Subcutaneous adipose tissue (tissue), 4 donors: Measurements from ENCODE around the gene ADIRF. TPM values are rescaled to one million over a fixed set of nuclear protein-coding genes. Genes with fewer than 3 reads are reported as not detected.
"Not testable (repeated sequence)": the region's sequence is repeated elsewhere in the genome, so short reads cannot be mapped to it uniquely, and the experiment has no call there.

Experiments
- small RNA-seq: library from RNA; depleted of rRNA; stranded (forward); fragments of <200 nt; gene quantifications from one replicate; pipeline ENCODE3, GENCODE V24; 2016
- total RNA-seq, 4 donors: library from RNA; depleted of rRNA; stranded (reverse); fragments of >200 nt; gene quantifications; one replicate each; pipeline ENCODE4 v1.1.0, GENCODE V29; 2016
- TF ChIP-seq, protein P1 (sequence below): fragments of 450-650 bp; IDR thresholded peaks from one replicate; pipeline ENCODE4 v1.5.1; 2016; ENCODE audit warnings: low read depth, mild to moderate bottlenecking, control low read depth, antibody characterized with exemption, moderate library complexity

Gene ADIRF
- total RNA-seq, 4 donors from 2014 or later, result 826 to 2,196 (median 1,516) TPM

DNA sequence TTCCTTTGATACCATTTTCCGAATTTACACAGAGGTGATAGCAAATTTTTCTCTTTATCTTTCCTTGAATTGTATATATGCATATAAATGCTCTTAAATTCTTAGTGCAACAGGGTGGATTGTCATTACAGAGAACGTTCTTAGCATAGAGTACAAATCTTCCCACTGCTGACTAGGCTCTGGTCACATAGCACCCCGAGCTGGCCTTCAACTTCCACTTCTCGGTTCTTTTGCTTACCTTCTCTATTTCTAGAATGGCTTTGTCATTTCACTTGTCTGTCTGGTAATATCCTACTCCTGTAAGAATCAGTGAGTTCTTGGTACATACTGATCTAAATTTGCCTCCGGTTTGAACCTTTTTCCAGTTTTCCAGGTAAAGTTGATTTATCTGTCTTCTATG is 13.4 kb downstream of the ADIRF start:
- TF ChIP-seq, protein P1, sequence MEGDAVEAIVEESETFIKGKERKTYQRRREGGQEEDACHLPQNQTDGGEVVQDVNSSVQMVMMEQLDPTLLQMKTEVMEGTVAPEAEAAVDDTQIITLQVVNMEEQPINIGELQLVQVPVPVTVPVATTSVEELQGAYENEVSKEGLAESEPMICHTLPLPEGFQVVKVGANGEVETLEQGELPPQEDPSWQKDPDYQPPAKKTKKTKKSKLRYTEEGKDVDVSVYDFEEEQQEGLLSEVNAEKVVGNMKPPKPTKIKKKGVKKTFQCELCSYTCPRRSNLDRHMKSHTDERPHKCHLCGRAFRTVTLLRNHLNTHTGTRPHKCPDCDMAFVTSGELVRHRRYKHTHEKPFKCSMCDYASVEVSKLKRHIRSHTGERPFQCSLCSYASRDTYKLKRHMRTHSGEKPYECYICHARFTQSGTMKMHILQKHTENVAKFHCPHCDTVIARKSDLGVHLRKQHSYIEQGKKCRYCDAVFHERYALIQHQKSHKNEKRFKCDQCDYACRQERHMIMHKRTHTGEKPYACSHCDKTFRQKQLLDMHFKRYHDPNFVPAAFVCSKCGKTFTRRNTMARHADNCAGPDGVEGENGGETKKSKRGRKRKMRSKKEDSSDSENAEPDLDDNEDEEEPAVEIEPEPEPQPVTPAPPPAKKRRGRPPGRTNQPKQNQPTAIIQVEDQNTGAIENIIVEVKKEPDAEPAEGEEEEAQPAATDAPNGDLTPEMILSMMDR, result no peak

GRCh38 chr10:86988520-86988919 is 20.2 kb downstream of the ADIRF start:
- TF ChIP-seq, protein P1, result no peak

- TF ChIP-seq, protein P1, result no peak
Observed at GRCh38 chr10:86992456-86992855, 24.2 kb downstream of the ADIRF start.

DNA sequence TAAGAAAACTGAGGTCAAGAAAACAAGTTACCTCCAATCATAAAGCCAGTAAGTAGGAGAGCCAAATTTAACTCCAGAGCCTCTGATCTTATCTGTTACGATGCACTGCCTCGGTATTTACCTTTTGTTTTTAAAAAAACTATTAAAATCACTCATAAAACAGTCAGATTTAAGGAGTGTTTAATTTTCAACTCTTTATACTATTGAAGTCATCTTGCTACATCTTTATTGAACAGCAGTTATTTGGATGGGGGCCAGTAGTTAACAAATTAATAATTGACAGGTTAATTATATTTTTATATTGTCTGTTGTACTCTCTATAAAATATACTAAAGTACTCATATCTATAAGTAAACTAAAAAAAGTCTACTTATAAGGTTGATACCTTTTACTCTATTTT is 24.6 kb downstream of the ADIRF start:
- TF ChIP-seq, protein P1, result no peak

DNA sequence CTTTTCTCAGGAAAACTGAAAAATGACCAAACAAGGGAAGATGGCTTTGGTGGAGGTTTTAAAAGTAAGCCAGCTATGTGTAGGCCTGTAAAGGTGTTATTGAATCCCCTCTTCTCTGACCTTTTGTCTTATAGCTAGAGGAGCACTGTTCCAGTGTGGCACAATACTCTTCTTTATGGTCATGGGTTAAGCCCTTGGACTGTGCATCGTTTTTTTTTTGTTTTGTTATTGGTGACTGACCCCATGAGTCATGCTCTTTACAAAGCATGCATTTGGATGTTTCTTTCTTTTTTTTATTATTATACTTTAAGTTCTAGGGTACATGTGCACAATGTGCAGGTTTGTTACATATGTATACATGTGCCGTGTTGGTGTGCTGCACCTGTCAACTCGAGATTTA is 32.2 kb downstream of the ADIRF start:
- TF ChIP-seq, protein P1, result no peak

DNA sequence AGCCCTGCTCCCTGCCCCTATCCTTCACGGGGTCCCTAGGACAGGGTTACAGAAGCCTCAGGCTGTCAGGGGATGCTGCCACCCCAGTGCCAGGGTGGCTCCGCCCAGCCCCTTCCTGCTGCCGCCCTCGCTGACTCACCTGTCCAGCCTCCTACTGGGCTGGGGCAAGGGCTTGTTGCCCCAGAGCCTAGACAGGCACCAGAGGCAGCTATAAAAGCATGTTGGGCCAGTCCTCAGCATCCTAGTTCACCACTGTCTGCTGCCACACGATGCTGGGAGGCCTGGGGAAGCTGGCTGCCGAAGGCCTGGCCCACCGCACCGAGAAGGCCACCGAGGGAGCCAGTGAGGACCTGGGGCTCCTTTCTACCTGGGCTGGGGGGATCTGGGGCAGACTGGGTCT is 51.8 kb downstream of the ADIRF start, which contains the start of gene FAM25A:
TSS of gene FAM25A (plus strand) at position 239 of the 400 bp plus-strand sequence. CDS start at position 270, 31 bp downstream.
- TF ChIP-seq, protein P1, result not testable (repeated sequence)

Small RNA genes within 50 kb of the gene (small RNA-seq; reads per million reads assigned to genes)
- gene BMS1P3 (not detected), gene FAM25A (not detected)

Other genes starting within 250 kb of the ADIRF start
- 10 to 100 TPM; 25.6 to 46.2 (median 34.7) TPM for gene BMPR1A, start 211.9 kb upstream of the ADIRF start, total RNA-seq
- gene MMRN2, start 10.9 kb upstream of the ADIRF start, total RNA-seq, result 100 to 1,000 TPM in 1 of 4 donors, 10 to 100 TPM in 3; 22.9 to 120 (median 50.6) TPM
- gene SNCG, start 9.9 kb upstream of the ADIRF start, total RNA-seq, result 100 to 1,000 TPM; 172 to 362 (median 205) TPM
- not detected for gene FAM25A, start 51.8 kb downstream of the ADIRF start, total RNA-seq
- gene GLUD1, start 126.4 kb downstream of the ADIRF start, total RNA-seq, result 100 to 1,000 TPM; 127 to 237 (median 183) TPM
- 10 to 100 TPM; 28.9 to 69.5 (median 37.2) TPM for gene SHLD2, start 126.7 kb downstream of the ADIRF start, total RNA-seq